SU-DHL-6 (cell line): Measurements from ENCODE around the gene WWOX.

ENCODE experiments used
- H2AFZ ChIP-seq: fragments of 200-600 bp; sonication (generic); 2 replicates; pipeline ENCODE4 v1.6.1; 2014; ENCODE audit warnings: low read depth, mild to moderate bottlenecking, moderate library complexity, mixed read lengths, antibody characterized with exemption, low read length; ENCODE audit not compliant: severe bottlenecking
- H3F3A ChIP-seq: fragments of 200-600 bp; shearing (Covaris generic); 2 replicates; pipeline ENCODE4 v1.6.0; 2016; ENCODE audit warnings: antibody characterized with exemption, mild to moderate bottlenecking; ENCODE audit not compliant: insufficient read depth
- H3K27ac ChIP-seq: fragments of 200-600 bp; sonication (generic); 2 replicates; pipeline ENCODE4 v1.5.1; 2016; ENCODE audit warnings: low read depth, mild to moderate bottlenecking, low read length, moderate library complexity, mixed read lengths
- H3K27me3 ChIP-seq: fragments of 200-600 bp; sonication (generic), shearing (Covaris generic); 2 replicates; pipeline ENCODE4 v1.6.0; 2014; ENCODE audit warnings: mild to moderate bottlenecking, low read length
- H3K36me3 ChIP-seq: fragments of 200-600 bp; sonication (generic); 2 replicates; pipeline ENCODE4 v1.6.1; 2014; ENCODE audit warnings: mild to moderate bottlenecking, low read length, mixed read lengths
- H3K4me2 ChIP-seq: fragments of 300-600, 200-600 bp; shearing (Covaris generic), sonication (generic); 2 replicates; pipeline ENCODE4 v1.6.0; 2014; ENCODE audit warnings: low read length, low read depth, mild to moderate bottlenecking; ENCODE audit not compliant: poor library complexity, severe bottlenecking
- H3K4me3 ChIP-seq: fragments of 200-600 bp; sonication (generic); 2 replicates; pipeline ENCODE4 v1.5.1; 2014; ENCODE audit warnings: antibody characterized with exemption, low read length, mild to moderate bottlenecking, mixed read lengths; ENCODE audit not compliant: insufficient read depth, poor library complexity, severe bottlenecking
- H3K79me2 ChIP-seq: fragments of 200-600 bp; sonication (generic); 2 replicates; pipeline ENCODE4 v1.6.1; 2014; ENCODE audit warnings: mild to moderate bottlenecking, low read length, moderate library complexity; ENCODE audit not compliant: insufficient read depth
- H3K9ac ChIP-seq: fragments of 200-600 bp; sonication (generic); 2 replicates; pipeline ENCODE4 v1.7.0; 2014; ENCODE audit warnings: mild to moderate bottlenecking, low read length
- H3K9me2 ChIP-seq: fragments of 200-600 bp; sonication (generic); replicated peaks from 2 replicates; pipeline ENCODE4 v1.6.1; 2014; ENCODE audit warnings: low read length; ENCODE audit not compliant: insufficient read depth
- H3K9me3 ChIP-seq: fragments of 200-600 bp; sonication (generic); 2 replicates; pipeline ENCODE4 v1.6.1; 2014; ENCODE audit warnings: low read length, mixed read lengths; ENCODE audit not compliant: insufficient read depth
- H4K20me1 ChIP-seq: fragments of 200-600 bp; sonication (generic); 2 replicates; pipeline ENCODE4 v1.6.1; 2014; ENCODE audit warnings: low read depth, mild to moderate bottlenecking, antibody characterized with exemption, low read length, moderate library complexity, mixed read lengths
- EZH2phosphoT487 ChIP-seq: fragments of 200-600 bp; sonication (generic), shearing (Covaris generic); conservative IDR thresholded peaks from 2 replicates; pipeline ENCODE4 v1.6.1; 2018; ENCODE audit warnings: mild to moderate bottlenecking, antibody characterized with exemption, low read length, moderate library complexity, mixed read lengths
- TF ChIP-seq, protein P1 (sequence below): fragments of 200-600 bp; sonication (generic); IDR thresholded peaks from one replicate; pipeline ENCODE4 v1.5.1; 2017; ENCODE audit warnings: antibody characterized with exemption, mild to moderate bottlenecking, low read length, moderate library complexity; ENCODE audit not compliant: insufficient read depth, poor library complexity, severe bottlenecking

Gene WWOX

DNA sequence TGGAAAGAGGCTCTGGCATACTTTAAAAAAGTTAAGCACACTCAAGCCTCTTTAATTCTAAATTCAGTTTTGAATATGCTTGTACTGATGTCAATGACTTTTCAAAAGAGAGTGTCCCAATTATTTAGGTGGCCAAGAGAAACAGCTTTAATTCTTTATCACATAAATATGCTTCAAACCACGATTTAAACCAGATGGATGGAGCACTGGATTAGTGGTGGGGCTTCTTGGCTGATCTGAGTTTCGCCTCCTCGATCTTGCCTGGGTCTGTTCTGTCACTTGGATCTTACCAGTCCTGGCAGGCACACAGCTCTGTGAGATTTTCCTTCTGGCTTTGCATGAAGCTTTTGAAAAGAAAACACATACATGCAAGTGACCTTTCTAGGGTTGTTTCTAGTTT, 1033.2 kb downstream of the WWOX start:
- Histone ChIP-seq H3K9me3 (no peaks in the 10 kb centered on the region), H3K27ac (no peak overlapping the region), H3K79me2 (no peaks in the 10 kb centered on the region), H3K4me2 (no peak overlapping the region), H3K4me3 (no peak overlapping the region), H3K9me2 (no peaks in the 10 kb centered on the region), H4K20me1 (no peaks in the 10 kb centered on the region), H3K9ac (no peak overlapping the region), H3K36me3 (no peaks in the 10 kb centered on the region), H2AFZ (no peak overlapping the region), H3F3A (no peaks in the 10 kb centered on the region), H3K27me3 (no peaks in the 10 kb centered on the region)
- no peak for TF ChIP-seq EZH2phosphoT487
- TF ChIP-seq, protein P1, sequence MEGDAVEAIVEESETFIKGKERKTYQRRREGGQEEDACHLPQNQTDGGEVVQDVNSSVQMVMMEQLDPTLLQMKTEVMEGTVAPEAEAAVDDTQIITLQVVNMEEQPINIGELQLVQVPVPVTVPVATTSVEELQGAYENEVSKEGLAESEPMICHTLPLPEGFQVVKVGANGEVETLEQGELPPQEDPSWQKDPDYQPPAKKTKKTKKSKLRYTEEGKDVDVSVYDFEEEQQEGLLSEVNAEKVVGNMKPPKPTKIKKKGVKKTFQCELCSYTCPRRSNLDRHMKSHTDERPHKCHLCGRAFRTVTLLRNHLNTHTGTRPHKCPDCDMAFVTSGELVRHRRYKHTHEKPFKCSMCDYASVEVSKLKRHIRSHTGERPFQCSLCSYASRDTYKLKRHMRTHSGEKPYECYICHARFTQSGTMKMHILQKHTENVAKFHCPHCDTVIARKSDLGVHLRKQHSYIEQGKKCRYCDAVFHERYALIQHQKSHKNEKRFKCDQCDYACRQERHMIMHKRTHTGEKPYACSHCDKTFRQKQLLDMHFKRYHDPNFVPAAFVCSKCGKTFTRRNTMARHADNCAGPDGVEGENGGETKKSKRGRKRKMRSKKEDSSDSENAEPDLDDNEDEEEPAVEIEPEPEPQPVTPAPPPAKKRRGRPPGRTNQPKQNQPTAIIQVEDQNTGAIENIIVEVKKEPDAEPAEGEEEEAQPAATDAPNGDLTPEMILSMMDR: no peak

DNA sequence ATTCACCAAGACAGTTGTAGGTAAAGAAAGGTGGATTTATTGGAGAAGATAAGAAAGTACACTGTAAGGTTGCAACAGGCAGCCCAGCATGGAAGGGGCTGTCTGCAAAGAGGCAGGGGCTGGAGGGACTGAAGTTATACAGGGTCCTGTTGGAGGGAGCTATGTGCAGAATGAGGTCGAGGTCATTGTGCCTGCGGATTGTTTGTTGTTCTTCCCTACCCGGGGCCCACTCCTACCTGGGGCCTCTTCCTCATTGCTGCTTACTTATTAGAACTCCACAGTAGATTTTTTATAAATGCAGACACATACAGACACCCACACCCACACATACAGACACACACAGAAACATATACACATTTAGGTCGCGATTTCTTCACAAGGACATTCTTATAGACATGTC, 1034.8 kb downstream of the WWOX start:
- Histone ChIP-seq H3K36me3 (no peaks in the 10 kb centered on the region), H4K20me1 (no peaks in the 10 kb centered on the region), H3K79me2 (no peaks in the 10 kb centered on the region), H3K4me3 (no peak overlapping the region), H3K4me2 (no peak overlapping the region), H3K27me3 (no peaks in the 10 kb centered on the region), H2AFZ (no peak overlapping the region), H3K9me2 (no peaks in the 10 kb centered on the region), H3K27ac (no peak overlapping the region), H3K9ac (no peak overlapping the region), H3K9me3 (no peaks in the 10 kb centered on the region), H3F3A (no peaks in the 10 kb centered on the region)
- no peak for TF ChIP-seq EZH2phosphoT487
- TF ChIP-seq, protein P1: no peak

DNA sequence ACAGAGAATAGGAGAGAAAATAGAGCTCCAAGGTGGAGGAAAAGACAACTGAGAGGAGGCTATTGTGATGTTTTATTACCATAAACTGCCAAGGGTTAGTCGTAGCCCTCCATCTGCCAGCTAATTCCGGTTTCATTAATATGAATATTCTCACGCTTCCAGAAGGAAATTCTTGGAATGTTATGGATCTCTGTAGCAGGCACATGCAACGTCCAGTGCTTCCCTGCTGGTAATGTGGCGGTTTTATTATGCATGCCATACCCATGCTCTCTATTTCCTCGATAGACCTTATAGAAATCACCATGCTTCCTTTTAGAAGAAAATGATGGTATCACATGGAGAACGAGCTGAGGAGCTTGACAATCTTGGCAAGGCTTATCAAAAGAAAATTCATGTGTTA, 1037.5 kb downstream of the WWOX start:
- no peak for TF ChIP-seq EZH2phosphoT487
- TF ChIP-seq, protein P1: no peak
- no peaks in the 10 kb centered on the region for H3K27me3 ChIP-seq

More for the DNA sequence above, 1037.5 kb downstream of the WWOX start:
- no peaks in the 10 kb centered on the region for H3K79me2 ChIP-seq
- H3K9me3 ChIP-seq: no peaks in the 10 kb centered on the region
- H3K4me2 ChIP-seq: no peak overlapping the region
- no peaks in the 10 kb centered on the region for H4K20me1 ChIP-seq
- no peaks in the 10 kb centered on the region for H3K9me2 ChIP-seq
- no peaks in the 10 kb centered on the region for H3F3A ChIP-seq
- no peak overlapping the region for H3K9ac ChIP-seq
- H3K36me3 ChIP-seq: no peaks in the 10 kb centered on the region
- H3K4me3 ChIP-seq: no peak overlapping the region
- H3K27ac ChIP-seq: no peak overlapping the region
- H2AFZ ChIP-seq: no peak overlapping the region
